NCI-H2029 (cell line): ENCODE measurements around the gene GAGE12E.
"Not testable (repeated sequence)": the region's sequence is repeated elsewhere in the genome, so short reads cannot be mapped to it uniquely, and the experiment has no call there.

Experiments used
- DNase-seq: peaks from one replicate; lab custom pipeline; 2025; lab: John Stamatoyannopoulos, UW

Gene GAGE12E

GRCh38 chrX:49550989-49551388 is at the start of gene GAGE12E:
GAGE12E (plus strand) TSS chrX:49551289; CDS start chrX:49552444, 1,155 bp downstream.
- not testable (repeated sequence) for DNase-seq

GRCh38 chrX:49531877-49532276 is 19.2 kb upstream of the GAGE12E start, which contains the start of gene GAGE12C:
GAGE12C (plus strand) TSS chrX:49532177; CDS start chrX:49533332, 1,155 bp downstream.
- DNase-seq = not testable (repeated sequence)

- not testable (repeated sequence) for DNase-seq
Measured at GRCh38 chrX:49541433-49541832, 9.7 kb upstream of the GAGE12E start, which contains the start of gene GAGE12D. GAGE12D (plus strand) TSS chrX:49541733; CDS start chrX:49542888, 1,155 bp downstream.

GRCh38 chrX:49560542-49560941 is 9.5 kb downstream of the GAGE12E start, which contains the start of gene GAGE12F:
GAGE12F (plus strand) TSS chrX:49560842; CDS start chrX:49561997, 1,155 bp downstream.
- not testable (repeated sequence) for DNase-seq

- DNase-seq = not testable (repeated sequence)
Measured at GRCh38 chrX:49568728-49569127, 17.6 kb downstream of the GAGE12E start.

GRCh38 chrX:49569152-49569551 is 18.1 kb downstream of the GAGE12E start:
- DNase-seq = not testable (repeated sequence)

- DNase-seq = not testable (repeated sequence)
Measured at GRCh38 chrX:49570100-49570499, 19.0 kb downstream of the GAGE12E start, which contains the start of gene GAGE12G. GAGE12G (plus strand) TSS chrX:49570400; CDS start chrX:49571555, 1,155 bp downstream.

GRCh38 chrX:49579649-49580048 is 28.6 kb downstream of the GAGE12E start, which contains the start of gene GAGE12H:
GAGE12H (plus strand) TSS chrX:49579949; CDS start chrX:49581104, 1,155 bp downstream.
- not testable (repeated sequence) for DNase-seq

GRCh38 chrX:49589196-49589595 is 38.1 kb downstream of the GAGE12E start, which contains the start of gene GAGE2A:
GAGE2A (plus strand) TSS chrX:49589496; CDS start chrX:49590651, 1,155 bp downstream.
- not testable (repeated sequence) for DNase-seq

- not testable (repeated sequence) for DNase-seq
Measured at GRCh38 chrX:49589769-49590478, 38.8 kb downstream of the GAGE12E start.

- not testable (repeated sequence) for DNase-seq
Measured at GRCh38 chrX:49590488-49590887, 39.4 kb downstream of the GAGE12E start.

GRCh38 chrX:49598720-49599119 is 47.6 kb downstream of the GAGE12E start, which contains the start of gene GAGE1:
GAGE1 (plus strand) TSS chrX:49599020; CDS start chrX:49600175, 1,155 bp downstream.
- DNase-seq = not testable (repeated sequence)
